Right lobe of liver (tissue), 6 donors: Measurements from ENCODE around the gene RAB31. TPM values are rescaled to one million over a fixed set of nuclear protein-coding genes. Genes with fewer than 3 reads are reported as not detected.

Experiments
- ATAC-seq, 4 donors: fragments of 200-7000 bp; cut with Tn5 transposase; one replicate each; pipeline ENCODE4 v1.9.1; 2020; ENCODE audit warnings: mild to moderate bottlenecking in 4 of 4, moderate library complexity in 4 of 4
- DNase-seq, 3 donors: peaks; one replicate each; pipeline ENCODE4 v3.0.0-alpha.2; 2020
- H3K27ac ChIP-seq, 3 donors: fragments of 200-600 bp; one replicate each; pipeline ENCODE4 v1.8.0; 2022
- H3K27me3 ChIP-seq, 2 donors: fragments of 200-600 bp; one replicate each; pipeline ENCODE4 v1.8.0; 2022
- H3K36me3 ChIP-seq, 4 donors: fragments of 200-600 bp; sonication (generic) in 1 of 4; one replicate each; pipeline versions ENCODE4 v1.5.1 to v1.8.0; 2017 to 2022; ENCODE audit warnings: control low read depth in 1 of 4
- H3K4me1 ChIP-seq, 4 donors: fragments of 200-600 bp; sonication (generic) in 1 of 4; one replicate each; pipeline versions ENCODE4 v1.5.1 to v1.8.0; 2017 to 2022; ENCODE audit warnings: control low read depth in 1 of 4
- H3K4me3 ChIP-seq, 3 donors: fragments of 200-600 bp; one replicate each; pipeline ENCODE4 v1.8.0; 2022
- H3K9me3 ChIP-seq, 4 donors: fragments of 200-600 bp; sonication (generic) in 1 of 4; one replicate each; pipeline versions ENCODE4 v1.5.1 to v1.8.0; 2017 to 2022; ENCODE audit warnings: control low read depth in 1 of 4
- CTCF ChIP-seq, 4 donors: fragments of 200-600 bp in 3 of 4; fragments of 450-650 bp in 1 of 4; IDR thresholded peaks; one replicate each; pipeline versions ENCODE4 v1.5.1 to v1.8.0; 2016 to 2022; ENCODE audit warnings: antibody characterized with exemption in 4 of 4, mild to moderate bottlenecking in 2 of 4
- POLR2A ChIP-seq: fragments of 450-650 bp; IDR thresholded peaks from one replicate; pipeline ENCODE4 v1.6.1; 2017; ENCODE audit warnings: antibody characterized with exemption, mild to moderate bottlenecking
- WGBS: methylation state at CpG from one replicate; pipeline ENCODE4 v1.1.6; 2018; ENCODE audit warnings: low coverage, low lambda C conversion rate; ENCODE audit not compliant: insufficient coverage; ENCODE audit errors: missing lambda C conversion rate; 5-methylcytosine and 5-hydroxymethylcytosine counted together
- intact Hi-C, 2 donors: fragments of 100-400 bp; cut with DNase I; formaldehyde crosslinking; loops; one replicate each; pipeline versions ENCODE4 v1.11.2 to v1.14.1; 2022
- total RNA-seq, 6 experiments: library from RNA; depleted of rRNA in 2 of 6; stranded (reverse); fragments of >200 nt in 2 of 6; fragmentation: NEBNext Ultra II Directional in 3 of 6; extraction: Animal tissue kit (Norgen Biotek cat#: 25700) in 3 of 6; gene quantifications; one replicate each; pipeline versions ENCODE4 v1.1.0 to v1.2.4, GENCODE V29; 2016 to 2023
- donor health status: DM: no; HTN: yes; CAD: no.
- donor health status: DM: no; HTN: no; CAD: no.
- donor health status: DM: no; HTN: no; CAD: no.
- donor health status: DM: no; HTN: yes; CAD: no.
- donor health status: DM: no; HTN: yes; CAD: no.

The RAB31 gene
- total RNA-seq, 6 experiments from 2014 or later = 3.0 to 14.3 (median 5.4) TPM

GRCh38 chr18:9735879-9736278, 27.8 kb downstream of the RAB31 start:
- Histone ChIP-seq H3K27me3 (no peaks in the 10 kb centered on the region), H3K4me1 (no peaks in the 10 kb centered on the region), H3K36me3 (no peaks in the 10 kb centered on the region), H3K27ac (no peak overlapping the region), H3K4me3 (no peak overlapping the region), H3K9me3 (no peaks in the 10 kb centered on the region)
- ATAC-seq = no peak
- WGBS = 60% methylated on average over 4 of the region's 4 CpGs
- intact Hi-C loops = no loop called here
- TF ChIP-seq CTCF (IDR thresholded peaks at IDR 0.05) (no peak), POLR2A (no peak)
- DNase-seq = peak in 1 of 3 donors; percentile 23

GRCh38 chr18:9736286-9736835, 28.3 kb downstream of the RAB31 start:
- WGBS = 34% methylated on average over 4 of the region's 4 CpGs
- H3K27me3 ChIP-seq = no peaks in the 10 kb centered on the region
- intact Hi-C loops = no loop called here
- H3K36me3 ChIP-seq = no peaks in the 10 kb centered on the region
- no peak overlapping the region for H3K4me3 ChIP-seq
- no peaks in the 10 kb centered on the region for H3K4me1 ChIP-seq
- H3K9me3 ChIP-seq = no peaks in the 10 kb centered on the region
- H3K27ac ChIP-seq = no peak overlapping the region
- ATAC-seq = no peak
- peak in 1 of 3 donors; percentile 32 for DNase-seq
- TF ChIP-seq CTCF (IDR thresholded peaks at IDR 0.05) (no peak), POLR2A (no peak)

- intact Hi-C loops = no loop called here
- Histone ChIP-seq H3K27ac (no peak overlapping the region), H3K36me3 (no peaks in the 10 kb centered on the region), H3K9me3 (no peaks in the 10 kb centered on the region), H3K4me1 (peaks cover 0 to 1% (median 0%) of the 10 kb centered on the region in 4 donors), H3K27me3 (no peaks in the 10 kb centered on the region), H3K4me3 (no peak overlapping the region)
- TF ChIP-seq CTCF (IDR thresholded peaks at IDR 0.05) (no peak), POLR2A (no peak)
- no peak for ATAC-seq
- DNase-seq = peak in 1 of 3 donors; percentile 6
- 74% methylated on average over 4 of the region's 4 CpGs for WGBS
Measured at GRCh38 chr18:9737006-9737405, 28.9 kb downstream of the RAB31 start.

- TF ChIP-seq CTCF (IDR thresholded peaks at IDR 0.05) (no peak), POLR2A (no peak)
- intact Hi-C loops = no loop called here
- Histone ChIP-seq H3K4me3 (no peak overlapping the region), H3K36me3 (no peaks in the 10 kb centered on the region), H3K9me3 (no peaks in the 10 kb centered on the region), H3K27ac (no peak overlapping the region), H3K27me3 (no peaks in the 10 kb centered on the region), H3K4me1 (peaks cover 0 to 7% (median 0%) of the 10 kb centered on the region in 4 donors)
- 84% methylated on average over 6 of the region's 13 CpGs for WGBS
- DNase-seq (peak in 1 of 3 donors; percentile 43), ATAC-seq (no peak)
Measured at GRCh38 chr18:9737472-9738121, 29.5 kb downstream of the RAB31 start.
